HCT116 (cell line): ENCODE measurements around the gene C9. TPM values are rescaled to one million over a fixed set of nuclear protein-coding genes. Genes with fewer than 3 reads are reported as not detected.

Experiments
- ATAC-seq: fragments of 200-7000 bp; cut with Tn5 transposase; 2 replicates; pipeline ENCODE4 v1.9.1; 2020; ENCODE audit warnings: mild to moderate bottlenecking, moderate library complexity
- BruUV-seq: library from RNA; stranded (reverse); fragments of 400-500 nt; replicated peaks from 2 replicates; lab custom pipeline; 2021; lab: Mats Ljungman, UMichigan
- CTCF ChIA-PET: fragments of 300-600 bp; sonication (Branson Sonifier 250); formaldehyde crosslinking; loops from one replicate; lab custom pipeline; 2021; ENCODE audit warnings: antibody characterized with exemption; lab: Charles Lee
- POLR2A ChIA-PET: fragments of 300-600, 350-600 bp; sonication (Branson Sonifier 250); formaldehyde crosslinking; loops from one replicate; lab custom pipeline; 2021; ENCODE audit warnings: antibody characterized with exemption; lab: Charles Lee
- RAD21 ChIA-PET, 2 experiments: fragments of 300-600 bp; sonication (Branson Sonifier 250); formaldehyde crosslinking; loops; one replicate each; lab custom pipeline; 2023; ENCODE audit warnings: low total read pairs in 2 of 2; ENCODE audit not compliant: uncharacterized antibody in 2 of 2, unreplicated experiment in 2 of 2, low non-redundant PET in 1 of 2; lab: Charles Lee
- DNase-seq: peaks from one replicate; pipeline ENCODE4 v3.0.0-alpha.2; 2010; ENCODE audit warnings: low read depth, low spot score
- H2AFZ ChIP-seq: fragments of 200-600 bp; shearing (Covaris generic), sonication (generic); 2 replicates; pipeline ENCODE4 v1.6.1; 2017; ENCODE audit warnings: low read depth, mixed run types, mixed read lengths, antibody characterized with exemption, low read length; ENCODE audit not compliant: poor library complexity, severe bottlenecking
- H3K27ac ChIP-seq: 2 replicates; pipeline ENCODE4 v1.5.1; 2012; ENCODE audit warnings: low read depth, low read length
- H3K27me3 ChIP-seq: fragments of 200-600 bp; sonication (generic); 2 replicates; pipeline ENCODE4 v1.6.1; 2016; ENCODE audit warnings: mixed run types, low read length, mixed read lengths; ENCODE audit not compliant: insufficient read depth
- H3K36me3 ChIP-seq, 2 experiments: fragments of 200-500 bp in 1 of 2; fragments of 200-600 bp in 1 of 2; sonication (Bioruptor generic) in 1 of 2; sonication (generic) in 1 of 2; 2 replicates each; pipeline versions ENCODE4 v1.5.1 to v1.6.1; 2014 to 2016; ENCODE audit warnings: low read length in 2 of 2, inconsistent platforms in 1 of 2, mixed read lengths in 1 of 2, mixed run types in 1 of 2; ENCODE audit not compliant: insufficient read depth in 2 of 2, control insufficient read depth in 1 of 2
- H3K4me1 ChIP-seq, 2 experiments: fragments of 200-600 bp in 1 of 2; sonication (generic) in 1 of 2; 2 replicates each; pipeline versions ENCODE4 v1.5.1 to v1.6.1; 2012 to 2017; ENCODE audit warnings: low read length in 2 of 2, inconsistent platforms in 1 of 2, mild to moderate bottlenecking in 1 of 2, mixed read lengths in 1 of 2, mixed run types in 1 of 2, moderate library complexity in 1 of 2; ENCODE audit not compliant: insufficient read depth in 2 of 2, control insufficient read depth in 1 of 2
- H3K4me2 ChIP-seq: fragments of 200-600 bp; sonication (generic); 2 replicates; pipeline ENCODE4 v1.6.1; 2017; ENCODE audit warnings: mixed run types, low read length, mixed read lengths
- H3K4me3 ChIP-seq, 2 experiments: fragments of 200-600 bp in 1 of 2; sonication (generic) in 1 of 2; replicated peaks in 1 of 2; 2 replicates each; pipeline ENCODE4 v1.5.1; 2011 to 2016; ENCODE audit warnings: low read length in 2 of 2, control low read depth in 1 of 2, low read depth in 1 of 2, mild to moderate bottlenecking in 1 of 2, mixed read lengths in 1 of 2, mixed run types in 1 of 2
- H3K79me2 ChIP-seq: fragments of 200-600 bp; sonication (generic); 2 replicates; pipeline ENCODE4 v1.6.1; 2017; ENCODE audit warnings: mild to moderate bottlenecking, mixed run types, low read length, moderate library complexity, mixed read lengths; ENCODE audit not compliant: insufficient read depth
- H3K9ac ChIP-seq: fragments of 200-600 bp; sonication (generic); 2 replicates; pipeline ENCODE4 v1.6.1; 2016; ENCODE audit warnings: low read length, mixed read lengths
- H3K9me2 ChIP-seq: fragments of 200-600 bp; sonication (generic), shearing (Covaris generic); 2 replicates; pipeline ENCODE4 v1.6.1; 2017; ENCODE audit warnings: mixed run types, mild to moderate bottlenecking, moderate library complexity; ENCODE audit not compliant: insufficient read depth
- H3K9me3 ChIP-seq, 2 experiments: fragments of 200-500 bp in 1 of 2; fragments of 200-600 bp in 1 of 2; sonication (Bioruptor generic) in 1 of 2; sonication (generic) in 1 of 2; 2 replicates each; pipeline ENCODE4 v1.6.1; 2014 to 2017; ENCODE audit warnings: low read length in 2 of 2, mixed read lengths in 2 of 2, inconsistent platforms in 1 of 2, low read depth in 1 of 2, mild to moderate bottlenecking in 1 of 2, mixed run types in 1 of 2, moderate library complexity in 1 of 2; ENCODE audit not compliant: control insufficient read depth in 1 of 2, insufficient read depth in 1 of 2
- H4K20me1 ChIP-seq: fragments of 200-600 bp; sonication (generic), shearing (Covaris generic); 2 replicates; pipeline ENCODE4 v1.6.1; 2017; ENCODE audit warnings: mixed run types, mild to moderate bottlenecking, moderate library complexity; ENCODE audit not compliant: insufficient read depth
- ATF3 ChIP-seq: IDR thresholded peaks from 2 replicates; pipeline ENCODE4 v1.6.1; 2012
- CTCF ChIP-seq, 3 experiments: fragments of 200-600 bp in 1 of 3; sonication (generic) in 1 of 3; IDR thresholded peaks in 2 of 3; conservative IDR thresholded peaks in 1 of 3; 2 replicates each; pipeline ENCODE4 v1.5.1; 2012 to 2017; ENCODE audit warnings: low read depth in 2 of 3, low read length in 2 of 3, antibody characterized with exemption in 1 of 3, borderline replicate concordance in 1 of 3, control low read depth in 1 of 3, mild to moderate bottlenecking in 1 of 3, mixed read lengths in 1 of 3, mixed run types in 1 of 3, moderate library complexity in 1 of 3; ENCODE audit not compliant: insufficient read depth in 1 of 3
- ELF1 ChIP-seq: IDR thresholded peaks from 2 replicates; pipeline ENCODE4 v1.6.1; 2012; ENCODE audit warnings: low read depth, borderline replicate concordance
- EZH2 ChIP-seq: fragments of 200-600 bp; sonication (generic); IDR thresholded peaks from 2 replicates; pipeline ENCODE4 v1.6.1; 2017; ENCODE audit warnings: antibody characterized with exemption, mixed run types
- EZH2phosphoT487 ChIP-seq: fragments of 200-600 bp; IDR thresholded peaks from 2 replicates; pipeline ENCODE4 v1.6.1; 2018; ENCODE audit warnings: antibody characterized with exemption, borderline replicate concordance
- FOSL1 ChIP-seq: IDR thresholded peaks from 2 replicates; pipeline ENCODE4 v1.6.1; 2012; ENCODE audit warnings: low read depth
- JUND ChIP-seq: IDR thresholded peaks from 2 replicates; pipeline ENCODE4 v1.6.1; 2012
- MAX ChIP-seq: IDR thresholded peaks from 2 replicates; pipeline ENCODE4 v1.6.1; 2012
- RAD21 ChIP-seq: IDR thresholded peaks from 2 replicates; pipeline ENCODE4 v1.6.1; 2012; ENCODE audit warnings: low read depth, mild to moderate bottlenecking
- SIN3A ChIP-seq: IDR thresholded peaks from 2 replicates; pipeline ENCODE4 v1.6.1; 2012; ENCODE audit warnings: low read depth
- SP1 ChIP-seq: IDR thresholded peaks from 2 replicates; pipeline ENCODE4 v1.6.1; 2012; ENCODE audit warnings: low read depth
- SRF ChIP-seq: IDR thresholded peaks from 2 replicates; pipeline ENCODE4 v1.6.1; 2012; ENCODE audit warnings: low read depth
- TCF7L2 ChIP-seq: IDR thresholded peaks from 2 replicates; pipeline ENCODE4 v1.7.0; 2011; ENCODE audit warnings: borderline replicate concordance, inconsistent platforms; ENCODE audit not compliant: insufficient read depth, insufficient read length; ENCODE audit errors: extremely low read depth
- ZFX ChIP-seq: fragments of 450-650 bp; IDR thresholded peaks from 2 replicates; pipeline ENCODE4 v1.6.1; 2017
- intact Hi-C: fragments of 100-400 bp; cut with micrococcal nuclease; formaldehyde crosslinking; loops from 2 replicates; pipeline ENCODE4 v1.10.0; 2022
- total RNA-seq: library from RNA; stranded (reverse); gene quantifications from one replicate; pipeline ENCODE4 v1.2.1, GENCODE V29; 2021; ENCODE audit not compliant: unreplicated experiment

The C9 gene
- total RNA-seq, 1 experiment from 2014 or later = 0.34 TPM

- no peak for TF ChIP-seq ATF3
Observed at GRCh38 chr5:39341896-39342295, 22.4 kb downstream of the C9 start (continued).

- Histone ChIP-seq H3K36me3 (no peaks in the 10 kb centered on the region), H4K20me1 (no peaks in the 10 kb centered on the region), H2AFZ (no peak overlapping the region), H3K79me2 (no peaks in the 10 kb centered on the region), H3K9me3 (no peaks in the 10 kb centered on the region), H3K9me2 (no peaks in the 10 kb centered on the region), H3K4me2 (no peak overlapping the region), H3K4me3 (no peak overlapping the region), H3K27ac (no peak overlapping the region), H3K4me1 (no peaks in the 10 kb centered on the region), H3K9ac (no peak overlapping the region), H3K27me3 (no peaks in the 10 kb centered on the region)
- TF ChIP-seq SRF (no peak), JUND (no peak), FOSL1 (no peak)
- POLR2A ChIA-PET = no interaction called here
- RAD21 ChIA-PET = no interaction called here
- intact Hi-C loops = no loop called here
- DNase-seq = no peak
- BruUV-seq = no TSS peak
- no peak for ATAC-seq
- CTCF ChIA-PET = no interaction called here
Observed at GRCh38 chr5:39340506-39340905, 23.8 kb downstream of the C9 start.

GRCh38 chr5:39337252-39337915 is 26.9 kb downstream of the C9 start:
- no TSS peak for BruUV-seq

More at GRCh38 chr5:39337252-39337915, 26.9 kb downstream of the C9 start:
- Histone ChIP-seq H3K4me1 (no peaks in the 10 kb centered on the region), H3K36me3 (no peaks in the 10 kb centered on the region), H3K9me2 (no peaks in the 10 kb centered on the region), H4K20me1 (no peaks in the 10 kb centered on the region), H3K79me2 (no peaks in the 10 kb centered on the region), H3K4me3 (no peak overlapping the region), H3K27ac (no peak overlapping the region), H2AFZ (no peak overlapping the region), H3K4me2 (no peak overlapping the region), H3K27me3 (no peaks in the 10 kb centered on the region), H3K9me3 (no peaks in the 10 kb centered on the region)
- intact Hi-C loops = no loop called here
- POLR2A ChIA-PET = no interaction called here
- ATAC-seq (no peak), DNase-seq (no peak)
- TF ChIP-seq SIN3A (no peak), CTCF (IDR thresholded peaks at IDR 0.05 in 2 of 3, conservative IDR thresholded peaks at IDR 0.05 in 1 of 3; ENCODE audit: borderline replicate concordance in 1 of 3, insufficient read depth in 1 of 3, low read depth in 2 of 3, low read length in 2 of 3) (no peak), TCF7L2 (no peak), MAX (no peak), ELF1 (no peak), SP1 (no peak), ZFX (no peak), EZH2 (no peak), RAD21 (no peak), EZH2phosphoT487 (no peak)
- TF ChIP-seq, all 23 proteins: peak for 0
- RAD21 ChIA-PET = no interaction called here
- H3K9ac ChIP-seq = no peak overlapping the region
- CTCF ChIA-PET = no interaction called here
